H9 (cell line): ENCODE measurements around the gene MDFIC. TPM values are rescaled to one million over a fixed set of nuclear protein-coding genes. Genes with fewer than 3 reads are reported as not detected.

Source experiments
- DNase-seq: peaks from one replicate; pipeline ENCODE4 v3.0.0-alpha.2; 2017
- H2AFZ ChIP-seq: one replicate; pipeline ENCODE4 v1.6.1; 2013; ENCODE audit warnings: mild to moderate bottlenecking, low read length, control low read depth, moderate library complexity
- H2AK5ac ChIP-seq: 2 replicates; pipeline ENCODE4 v1.6.1; 2013; ENCODE audit warnings: low read length, control low read depth, mixed read lengths; ENCODE audit not compliant: insufficient read length
- H2BK120ac ChIP-seq: one replicate; pipeline ENCODE4 v1.6.1; 2013; ENCODE audit warnings: low read depth, mild to moderate bottlenecking, low read length, control low read depth, inconsistent platforms; ENCODE audit not compliant: poor library complexity, severe bottlenecking
- H2BK12ac ChIP-seq: 2 replicates; pipeline ENCODE4 v1.6.1; 2013; ENCODE audit warnings: low read length, control low read depth, mixed read lengths, low read depth; ENCODE audit not compliant: insufficient read length
- H2BK15ac ChIP-seq: 2 replicates; pipeline ENCODE4 v1.6.1; 2013; ENCODE audit warnings: low read depth, low read length, control low read depth
- H2BK20ac ChIP-seq: one replicate; pipeline ENCODE4 v1.6.1; 2013; ENCODE audit warnings: low read depth, mild to moderate bottlenecking, low read length, control low read depth, inconsistent platforms; ENCODE audit not compliant: poor library complexity, severe bottlenecking
- H2BK5ac ChIP-seq: 2 replicates; pipeline ENCODE4 v1.6.1; 2013; ENCODE audit warnings: low read length, control low read depth, mixed read lengths; ENCODE audit not compliant: insufficient read length
- H3K14ac ChIP-seq: 2 replicates; pipeline ENCODE4 v1.6.1; 2013; ENCODE audit warnings: low read length, control low read depth; ENCODE audit not compliant: insufficient read depth
- H3K18ac ChIP-seq: 2 replicates; pipeline ENCODE4 v1.6.1; 2013; ENCODE audit warnings: low read depth, mild to moderate bottlenecking, mixed read lengths, low read length, control low read depth; ENCODE audit not compliant: insufficient read length
- H3K23ac ChIP-seq: 2 replicates; pipeline ENCODE4 v1.6.1; 2013; ENCODE audit warnings: low read length, control low read depth, mixed read lengths, low read depth; ENCODE audit not compliant: insufficient read length
- H3K23me2 ChIP-seq: 2 replicates; pipeline ENCODE4 v1.6.1; 2013; ENCODE audit warnings: low read depth, mild to moderate bottlenecking, mixed read lengths, low read length, control low read depth; ENCODE audit not compliant: insufficient read length, poor library complexity, severe bottlenecking
- H3K27ac ChIP-seq: 2 replicates; pipeline ENCODE4 v1.5.1; 2013; ENCODE audit warnings: low read length, control low read depth, mixed read lengths, low read depth; ENCODE audit not compliant: insufficient read length
- H3K27me3 ChIP-seq: 2 replicates; pipeline ENCODE4 v1.6.1; 2013; ENCODE audit warnings: low read length, control low read depth, inconsistent platforms; ENCODE audit not compliant: insufficient read depth
- H3K4ac ChIP-seq: 2 replicates; pipeline ENCODE4 v1.6.1; 2013; ENCODE audit warnings: low read depth, mild to moderate bottlenecking, control low read depth, inconsistent platforms, low read length, moderate library complexity
- H3K4me1 ChIP-seq: 2 replicates; pipeline ENCODE4 v1.6.1; 2013; ENCODE audit warnings: low read length, control low read depth, inconsistent platforms; ENCODE audit not compliant: insufficient read depth
- H3K4me2 ChIP-seq: 2 replicates; pipeline ENCODE4 v1.6.1; 2013; ENCODE audit warnings: low read length, control low read depth, mixed read lengths; ENCODE audit not compliant: insufficient read length, insufficient read depth
- H3K56ac ChIP-seq: 2 replicates; pipeline ENCODE4 v1.6.1; 2013; ENCODE audit warnings: low read depth, mild to moderate bottlenecking, mixed read lengths, low read length, control low read depth; ENCODE audit not compliant: insufficient read length
- H3K79me1 ChIP-seq: 2 replicates; pipeline ENCODE4 v1.6.1; 2013; ENCODE audit warnings: low read depth, mild to moderate bottlenecking, moderate library complexity, low read length, control low read depth, inconsistent platforms; ENCODE audit not compliant: insufficient read depth, poor library complexity, severe bottlenecking
- H3K79me2 ChIP-seq: 2 replicates; pipeline ENCODE4 v1.6.1; 2013; ENCODE audit warnings: low read length, control low read depth, inconsistent platforms; ENCODE audit not compliant: insufficient read depth
- H3K9ac ChIP-seq: 2 replicates; pipeline ENCODE4 v1.6.1; 2013; ENCODE audit warnings: low read length, control low read depth, mixed read lengths; ENCODE audit not compliant: insufficient read length; ENCODE audit errors: extremely low read depth
- H3K9me3 ChIP-seq: one replicate; pipeline ENCODE4 v1.6.1; 2013; ENCODE audit warnings: low read depth, low read length, inconsistent platforms; ENCODE audit not compliant: control insufficient read depth
- H3T11ph ChIP-seq: one replicate; pipeline ENCODE4 v1.6.1; 2013; ENCODE audit warnings: mild to moderate bottlenecking, low read length, control low read depth, inconsistent platforms
- H4K20me1 ChIP-seq: one replicate; pipeline ENCODE4 v1.6.1; 2013; ENCODE audit not compliant: control insufficient read depth, insufficient read length, insufficient read depth
- H4K5ac ChIP-seq: 2 replicates; pipeline ENCODE4 v1.6.1; 2013; ENCODE audit warnings: low read depth, mild to moderate bottlenecking, mixed read lengths, low read length, control low read depth; ENCODE audit not compliant: insufficient read length
- H4K8ac ChIP-seq: replicated peaks from 2 replicates; pipeline ENCODE4 v1.6.1; 2013; ENCODE audit warnings: low read length, control low read depth, mixed read lengths, low read depth; ENCODE audit not compliant: insufficient read length
- H4K91ac ChIP-seq: 2 replicates; pipeline ENCODE4 v1.6.1; 2013; ENCODE audit warnings: low read depth, mild to moderate bottlenecking, moderate library complexity, mixed read lengths, low read length, control low read depth; ENCODE audit not compliant: insufficient read length
- H3K27ac Mint-ChIP-seq, 3 experiments: 2 replicates in 2 of 3; 3 replicates in 1 of 3; pipeline ENCODE4 v1.8.0; 2020 to 2021; ENCODE audit warnings: mixed read lengths in 3 of 3, mild to moderate bottlenecking in 1 of 3, moderate library complexity in 1 of 3
- H3K27me3 Mint-ChIP-seq: 2 replicates; pipeline ENCODE4 v1.8.0; 2021; ENCODE audit warnings: low read depth, mild to moderate bottlenecking, moderate library complexity, mixed read lengths
- H3K36me3 Mint-ChIP-seq, 3 experiments: 2 replicates in 2 of 3; 3 replicates in 1 of 3; pipeline ENCODE4 v1.8.0; 2020 to 2021; ENCODE audit warnings: low read depth in 3 of 3, mixed read lengths in 3 of 3; ENCODE audit not compliant: insufficient read depth in 1 of 3
- H3K4me1 Mint-ChIP-seq, 2 experiments: 2 replicates each; pipeline ENCODE4 v1.8.0; 2020; ENCODE audit warnings: mixed read lengths in 2 of 2
- H3K4me3 Mint-ChIP-seq, 2 experiments: 2 replicates in 1 of 2; 3 replicates in 1 of 2; pipeline ENCODE4 v1.8.0; 2020 to 2021; ENCODE audit warnings: mild to moderate bottlenecking in 2 of 2, mixed read lengths in 2 of 2, moderate library complexity in 1 of 2
- H3K9me3 Mint-ChIP-seq, 2 experiments: 2 replicates in 1 of 2; 3 replicates in 1 of 2; pipeline ENCODE4 v1.8.0; 2020; ENCODE audit warnings: mild to moderate bottlenecking in 2 of 2, mixed read lengths in 2 of 2, moderate library complexity in 1 of 2
- WGBS: extraction: QIAGEN DNeasy Blood & Tissue Kit; methylation state at CpG from one replicate; pipeline ENCODE4 v1.1.7; 2013; ENCODE audit warnings: missing lambda C conversion rate, low lambda C conversion rate, mixed read lengths; ENCODE audit not compliant: insufficient read length; ENCODE audit errors: extremely low coverage; 5-methylcytosine and 5-hydroxymethylcytosine counted together
- total RNA-seq: library from RNA; stranded (reverse); gene quantifications from 2 replicates; pipeline ENCODE4 v1.2.1, GENCODE V29; 2021
- TF ChIP-seq, protein P1 (sequence below): fragments of 200-600 bp; sonication (generic); conservative IDR thresholded peaks from 3 replicates; pipeline ENCODE4 v1.8.0; 2021; ENCODE audit warnings: antibody characterized with exemption, mild to moderate bottlenecking

MDFIC gene
- total RNA-seq, 1 experiment from 2014 or later: 2.0 TPM

DNA sequence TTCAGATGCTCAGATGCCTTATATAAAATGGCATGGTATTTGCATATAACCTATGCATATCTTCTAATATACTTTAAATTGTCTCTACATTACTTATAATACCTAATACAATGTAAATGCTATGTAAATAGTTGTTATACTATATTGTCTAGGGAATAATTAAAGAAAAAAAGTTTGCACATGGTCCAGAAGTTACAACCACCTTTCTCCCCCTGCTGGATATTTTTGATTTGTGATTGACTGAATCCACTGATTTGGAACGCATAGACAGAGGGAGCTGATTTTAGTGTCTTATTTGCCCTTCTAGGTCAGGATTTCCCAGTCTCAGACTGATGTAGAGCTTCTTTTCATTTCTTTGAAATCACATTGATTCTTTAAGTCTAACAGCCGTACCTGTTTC lies 31.8 kb downstream of the MDFIC start:
- H3K27me3 Mint-ChIP-seq: no peaks in the 10 kb centered on the region
- no peak overlapping the region for H3K18ac ChIP-seq
- no peaks in the 10 kb centered on the region; a peak in 1 of 7 replicates for H3K36me3 Mint-ChIP-seq
- no peaks in the 10 kb centered on the region for H4K20me1 ChIP-seq
- no peaks in the 10 kb centered on the region for H3K27me3 ChIP-seq
- H3K56ac ChIP-seq: no peak overlapping the region
- H3K9me3 ChIP-seq: no peaks in the 10 kb centered on the region
- no peak overlapping the region for H3K4ac ChIP-seq
- H3K79me2 ChIP-seq: no peaks in the 10 kb centered on the region
- H3K79me1 ChIP-seq: no peaks in the 10 kb centered on the region
- H3K4me3 Mint-ChIP-seq: no peak overlapping the region
- no peak for DNase-seq
- H3K23me2 ChIP-seq: no peaks in the 10 kb centered on the region
- no peak overlapping the region for H2AFZ ChIP-seq
- no peak overlapping the region for H3K27ac Mint-ChIP-seq
- H3K23ac ChIP-seq: no peak overlapping the region
- peaks cover 4 to 6% of the 10 kb centered on the region in 2 experiments; a peak in 3 of 4 replicates for H3K4me1 Mint-ChIP-seq
- no peak overlapping the region for H3T11ph ChIP-seq
- no peak overlapping the region for H3K4me2 ChIP-seq
- no peak overlapping the region for H4K91ac ChIP-seq
- no peak overlapping the region for H2BK15ac ChIP-seq
- no peak overlapping the region for H3K9ac ChIP-seq
- no peak overlapping the region for H4K8ac ChIP-seq
- no peak overlapping the region for H2BK120ac ChIP-seq
- no peak overlapping the region for H4K5ac ChIP-seq
- H3K14ac ChIP-seq: no peak overlapping the region
- no CpG with 5 or more reads among the region's 2 CpGs for WGBS
- no peak overlapping the region for H2BK12ac ChIP-seq
- no peak overlapping the region for H2BK20ac ChIP-seq
- no peaks in the 10 kb centered on the region for H3K9me3 Mint-ChIP-seq
- H3K27ac ChIP-seq: no peak overlapping the region
- no peaks in the 10 kb centered on the region for H3K4me1 ChIP-seq
- no peak overlapping the region for H2BK5ac ChIP-seq
- H2AK5ac ChIP-seq: no peak overlapping the region
- TF ChIP-seq, protein P1, sequence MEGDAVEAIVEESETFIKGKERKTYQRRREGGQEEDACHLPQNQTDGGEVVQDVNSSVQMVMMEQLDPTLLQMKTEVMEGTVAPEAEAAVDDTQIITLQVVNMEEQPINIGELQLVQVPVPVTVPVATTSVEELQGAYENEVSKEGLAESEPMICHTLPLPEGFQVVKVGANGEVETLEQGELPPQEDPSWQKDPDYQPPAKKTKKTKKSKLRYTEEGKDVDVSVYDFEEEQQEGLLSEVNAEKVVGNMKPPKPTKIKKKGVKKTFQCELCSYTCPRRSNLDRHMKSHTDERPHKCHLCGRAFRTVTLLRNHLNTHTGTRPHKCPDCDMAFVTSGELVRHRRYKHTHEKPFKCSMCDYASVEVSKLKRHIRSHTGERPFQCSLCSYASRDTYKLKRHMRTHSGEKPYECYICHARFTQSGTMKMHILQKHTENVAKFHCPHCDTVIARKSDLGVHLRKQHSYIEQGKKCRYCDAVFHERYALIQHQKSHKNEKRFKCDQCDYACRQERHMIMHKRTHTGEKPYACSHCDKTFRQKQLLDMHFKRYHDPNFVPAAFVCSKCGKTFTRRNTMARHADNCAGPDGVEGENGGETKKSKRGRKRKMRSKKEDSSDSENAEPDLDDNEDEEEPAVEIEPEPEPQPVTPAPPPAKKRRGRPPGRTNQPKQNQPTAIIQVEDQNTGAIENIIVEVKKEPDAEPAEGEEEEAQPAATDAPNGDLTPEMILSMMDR: no peak
